Loucy (cell line): ENCODE measurements around the gene MRPS12.

ENCODE experiments used
- EZH2phosphoT487 ChIP-seq: fragments of 200-600 bp; IDR thresholded peaks from 2 replicates; pipeline ENCODE4 v1.6.1; 2018; ENCODE audit warnings: antibody characterized with exemption, mild to moderate bottlenecking, moderate library complexity, borderline replicate concordance
- TF ChIP-seq, protein P1 (sequence below): fragments of 200-600 bp; sonication (generic); conservative IDR thresholded peaks from 2 replicates; pipeline ENCODE4 v1.5.1; 2014; ENCODE audit warnings: mild to moderate bottlenecking, antibody characterized with exemption, low read length

GRCh38 chr19:38917516-38917915, 13.2 kb upstream of the MRPS12 start:
- TF ChIP-seq, protein P1, sequence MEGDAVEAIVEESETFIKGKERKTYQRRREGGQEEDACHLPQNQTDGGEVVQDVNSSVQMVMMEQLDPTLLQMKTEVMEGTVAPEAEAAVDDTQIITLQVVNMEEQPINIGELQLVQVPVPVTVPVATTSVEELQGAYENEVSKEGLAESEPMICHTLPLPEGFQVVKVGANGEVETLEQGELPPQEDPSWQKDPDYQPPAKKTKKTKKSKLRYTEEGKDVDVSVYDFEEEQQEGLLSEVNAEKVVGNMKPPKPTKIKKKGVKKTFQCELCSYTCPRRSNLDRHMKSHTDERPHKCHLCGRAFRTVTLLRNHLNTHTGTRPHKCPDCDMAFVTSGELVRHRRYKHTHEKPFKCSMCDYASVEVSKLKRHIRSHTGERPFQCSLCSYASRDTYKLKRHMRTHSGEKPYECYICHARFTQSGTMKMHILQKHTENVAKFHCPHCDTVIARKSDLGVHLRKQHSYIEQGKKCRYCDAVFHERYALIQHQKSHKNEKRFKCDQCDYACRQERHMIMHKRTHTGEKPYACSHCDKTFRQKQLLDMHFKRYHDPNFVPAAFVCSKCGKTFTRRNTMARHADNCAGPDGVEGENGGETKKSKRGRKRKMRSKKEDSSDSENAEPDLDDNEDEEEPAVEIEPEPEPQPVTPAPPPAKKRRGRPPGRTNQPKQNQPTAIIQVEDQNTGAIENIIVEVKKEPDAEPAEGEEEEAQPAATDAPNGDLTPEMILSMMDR, result no peak
- no peak for TF ChIP-seq EZH2phosphoT487
